Measurements from ENCODE around the gene ACTL6B. TPM values are rescaled to one million over a fixed set of nuclear protein-coding genes. Genes with fewer than 3 reads are reported as not detected.

Gene ACTL6B
- total and polyA plus RNA-seq, 9 of the 15 experiments (the other 6 are each of a cell fraction or from before 2014, with no cell fraction given) = not detected

- TF ChIP-seq ZNF778 (CRISPR knock-in tag; IDR thresholded peaks at IDR 0.05) (no peak), CXXC5 (CRISPR knock-in tag; IDR thresholded peaks at IDR 0.05) (no peak), TAF9B (IDR thresholded peaks at IDR 0.05; ENCODE audit: partially characterized antibody) (no peak), ZNF217 (CRISPR knock-in tag; IDR thresholded peaks at IDR 0.05) (no peak), ETS2 (tag; IDR thresholded peaks at IDR 0.05; ENCODE audit: borderline replicate concordance, poor library complexity, severe bottlenecking) (no peak), RREB1 (CRISPR knock-in tag; IDR thresholded peaks at IDR 0.05) (no peak), E2F6 (IDR thresholded peaks at IDR 0.05; ENCODE audit: borderline replicate concordance in 1 of 2, extremely low read depth in 1 of 2, insufficient read depth in 1 of 2, insufficient read length in 1 of 2, low read depth in 1 of 2, low read length in 1 of 2, poor library complexity in 1 of 2, severe bottlenecking in 1 of 2) (no peak), ZNF165 (CRISPR knock-in tag; IDR thresholded peaks at IDR 0.05; ENCODE audit: borderline replicate concordance) (no peak), HDAC8 (tag; IDR thresholded peaks at IDR 0.05) (no peak)
Observed at GRCh38 chr7:100606313-100606712, 49.9 kb downstream of the ACTL6B start (continued).

Measured in K562 (cell line).